ENCODE measurements around the gene TMEM255B.

The TMEM255B gene

GRCh38 chr13:113742000-113742441, 17.0 kb upstream of the TMEM255B start:
- H3K4me2 ChIP-seq (ENCODE audit: low read length), result no peak overlapping the region
- no peaks in the 10 kb centered on the region for H3K36me3 ChIP-seq (ENCODE audit: insufficient read depth, low read length)
- H3K4me3 ChIP-seq (ENCODE audit: low read depth, low read length, poor library complexity, severe bottlenecking), result no peak overlapping the region
- H3K27me3 ChIP-seq (ENCODE audit: insufficient read depth, low read length), result no peaks in the 10 kb centered on the region
- H2AFZ ChIP-seq (ENCODE audit: low read length), result no peak overlapping the region
- no peak overlapping the region for H3K9ac ChIP-seq (ENCODE audit: low read length)
- H3K27ac ChIP-seq (ENCODE audit: low read depth, low read length, poor library complexity, severe bottlenecking), result no peak overlapping the region
- no peaks in the 10 kb centered on the region for H4K20me1 ChIP-seq (ENCODE audit: insufficient read depth, low read length)
- no peaks in the 10 kb centered on the region for H3K9me3 ChIP-seq (ENCODE audit: low read length)
- no peaks in the 10 kb centered on the region for H3K9me2 ChIP-seq (ENCODE audit: low read depth, low read length)
- no peaks in the 10 kb centered on the region for H3K79me2 ChIP-seq (ENCODE audit: insufficient read depth, low read length)
- no peaks in the 10 kb centered on the region for H3F3A ChIP-seq (ENCODE audit: insufficient read depth, low read length)
- TF ChIP-seq EZH2 (IDR thresholded peaks at IDR 0.05; ENCODE audit: borderline replicate concordance, low read length) (no peak), CTCF (IDR thresholded peaks at IDR 0.05; ENCODE audit: low read length) (peak; percentile 41; the same call in 1 of the 2 replicates)
- H3K4me1 ChIP-seq (ENCODE audit: insufficient read depth, low read length, severe bottlenecking), result no peaks in the 10 kb centered on the region

- no peaks in the 10 kb centered on the region for H3K4me1 ChIP-seq (ENCODE audit: insufficient read depth, low read length, severe bottlenecking)
- no peaks in the 10 kb centered on the region for H3F3A ChIP-seq (ENCODE audit: insufficient read depth, low read length)
- no peaks in the 10 kb centered on the region for H3K9me2 ChIP-seq (ENCODE audit: low read depth, low read length)
- no peak for TF ChIP-seq EZH2 (IDR thresholded peaks at IDR 0.05; ENCODE audit: borderline replicate concordance, low read length)
- TF ChIP-seq CTCF (IDR thresholded peaks at IDR 0.05; ENCODE audit: low read length), result no peak
- H3K4me2 ChIP-seq (ENCODE audit: low read length), result no peak overlapping the region
- H3K79me2 ChIP-seq (ENCODE audit: insufficient read depth, low read length), result no peaks in the 10 kb centered on the region
- no peaks in the 10 kb centered on the region for H3K27me3 ChIP-seq (ENCODE audit: insufficient read depth, low read length)
- no peaks in the 10 kb centered on the region for H3K9me3 ChIP-seq (ENCODE audit: low read length)
- no peaks in the 10 kb centered on the region for H3K36me3 ChIP-seq (ENCODE audit: insufficient read depth, low read length)
- H2AFZ ChIP-seq (ENCODE audit: low read length), result no peak overlapping the region
- no peak overlapping the region for H3K27ac ChIP-seq (ENCODE audit: low read depth, low read length, poor library complexity, severe bottlenecking)
- H4K20me1 ChIP-seq (ENCODE audit: insufficient read depth, low read length), result no peaks in the 10 kb centered on the region
- H3K4me3 ChIP-seq (ENCODE audit: low read depth, low read length, poor library complexity, severe bottlenecking), result no peak overlapping the region
- no peak overlapping the region for H3K9ac ChIP-seq (ENCODE audit: low read length)
These were observed 16.4 kb upstream of the TMEM255B start for GRCh38 chr13:113742445-113743120.

GRCh38 chr13:113743366-113744195, 15.4 kb upstream of the TMEM255B start:
- H3F3A ChIP-seq (ENCODE audit: insufficient read depth, low read length), result no peaks in the 10 kb centered on the region
- no peak overlapping the region for H3K4me3 ChIP-seq (ENCODE audit: low read depth, low read length, poor library complexity, severe bottlenecking)
- H3K27ac ChIP-seq (ENCODE audit: low read depth, low read length, poor library complexity, severe bottlenecking), result no peak overlapping the region
- no peaks in the 10 kb centered on the region for H3K36me3 ChIP-seq (ENCODE audit: insufficient read depth, low read length)
- TF ChIP-seq CTCF (IDR thresholded peaks at IDR 0.05; ENCODE audit: low read length), result no peak
- TF ChIP-seq EZH2 (IDR thresholded peaks at IDR 0.05; ENCODE audit: borderline replicate concordance, low read length), result no peak
- H3K4me2 ChIP-seq (ENCODE audit: low read length), result no peak overlapping the region
- H3K9me3 ChIP-seq (ENCODE audit: low read length), result no peaks in the 10 kb centered on the region
- H3K27me3 ChIP-seq (ENCODE audit: insufficient read depth, low read length), result no peaks in the 10 kb centered on the region
- no peaks in the 10 kb centered on the region for H3K9me2 ChIP-seq (ENCODE audit: low read depth, low read length)
- no peaks in the 10 kb centered on the region for H4K20me1 ChIP-seq (ENCODE audit: insufficient read depth, low read length)
- no peaks in the 10 kb centered on the region for H3K4me1 ChIP-seq (ENCODE audit: insufficient read depth, low read length, severe bottlenecking)
- H2AFZ ChIP-seq (ENCODE audit: low read length), result no peak overlapping the region
- H3K79me2 ChIP-seq (ENCODE audit: insufficient read depth, low read length), result no peaks in the 10 kb centered on the region
- H3K9ac ChIP-seq (ENCODE audit: low read length), result no peak overlapping the region

Data from OCI-LY1 (cell line).